ENCODE measurements around the gene LRRC4B. TPM values are rescaled to one million over a fixed set of nuclear protein-coding genes. Genes with fewer than 3 reads are reported as not detected.

Gene LRRC4B
- total RNA-seq, 4 donors from 2014 or later: 0.23 to 1.8 (median 0.35) TPM

GRCh38 chr19:50602935-50603334 is 34.7 kb upstream of the LRRC4B start:
- intact Hi-C loops (cut with DNase I; ENCODE audit: low total_unique reads): no loop called here
- TF ChIP-seq CTCF (IDR thresholded peaks at IDR 0.05) (no peak), POLR2A (IDR thresholded peaks at IDR 0.05) (no peak)
- H3K4me3 ChIP-seq (ENCODE audit: low read depth, poor library complexity, severe bottlenecking): no peak overlapping the region
- DNase-seq (ENCODE audit: low spot score in 2 of 2): no peak
- WGBS, 2 donors: 89 to 92% methylated on average over 4 of the region's 4 CpGs

- peak in 1 of 2 donors; percentile 68 for DNase-seq (ENCODE audit: low spot score in 2 of 2)
- TF ChIP-seq CTCF (IDR thresholded peaks at IDR 0.05) (no peak), POLR2A (IDR thresholded peaks at IDR 0.05) (no peak)
- 80 to 85% methylated on average over 6 of the region's 6 CpGs for WGBS, 2 donors
- intact Hi-C loops (cut with DNase I; ENCODE audit: low total_unique reads): no loop called here
- no peak overlapping the region for H3K4me3 ChIP-seq (ENCODE audit: low read depth, poor library complexity, severe bottlenecking)
Observed at GRCh38 chr19:50602496-50602895, 34.3 kb upstream of the LRRC4B start.

GRCh38 chr19:50602089-50602422 is 33.8 kb upstream of the LRRC4B start:
- no peak overlapping the region for H3K4me3 ChIP-seq (ENCODE audit: low read depth, poor library complexity, severe bottlenecking)
- WGBS, 2 donors: 78 to 84% methylated on average over 5 of the region's 5 CpGs
- peak in 1 of 2 donors; percentile 45 for DNase-seq (ENCODE audit: low spot score in 2 of 2)
- intact Hi-C loops (cut with DNase I; ENCODE audit: low total_unique reads): no loop called here
- TF ChIP-seq POLR2A (IDR thresholded peaks at IDR 0.05) (no peak), CTCF (IDR thresholded peaks at IDR 0.05) (no peak)

GRCh38 chr19:50601407-50602088 is 33.3 kb upstream of the LRRC4B start:
- no peak overlapping the region for H3K4me3 ChIP-seq (ENCODE audit: low read depth, poor library complexity, severe bottlenecking)
- intact Hi-C loops (cut with DNase I; ENCODE audit: low total_unique reads): no loop called here
- 67 to 78% methylated on average over 11 of the region's 11 CpGs for WGBS, 2 donors
- DNase-seq (ENCODE audit: low spot score in 2 of 2): peak in 1 of 2 donors; percentile 25
- TF ChIP-seq CTCF (IDR thresholded peaks at IDR 0.05) (no peak), POLR2A (IDR thresholded peaks at IDR 0.05) (no peak)

- intact Hi-C loops (cut with DNase I; ENCODE audit: low total_unique reads): loop anchor here (5.0 kb wide), 1 partner anchor 273 kb away; the partner anchor contains the start of gene KLK2
- 84 to 86% methylated on average over 9 of the region's 9 CpGs for whole genome bisulfite sequencing, 2 donors
Observed at GRCh38 chr19:50599427-50599826, 31.2 kb upstream of the LRRC4B start.

More at GRCh38 chr19:50599427-50599826, 31.2 kb upstream of the LRRC4B start:
- no peak for TF ChIP-seq CTCF (IDR thresholded peaks at IDR 0.05)
- no peak overlapping the region for H3K4me3 ChIP-seq (ENCODE audit: low read depth, poor library complexity, severe bottlenecking)
- DNase-seq (ENCODE audit: low spot score in 2 of 2): peak in 1 of 2 donors; percentile 68

Data from lower leg skin (tissue), 4 donors.